Keratinocyte (primary cell): ENCODE results near the gene CPED1. TPM values are rescaled to one million over a fixed set of nuclear protein-coding genes. Genes with fewer than 3 reads are reported as not detected.

Experiments used
- DNase-seq: peaks from one replicate; pipeline ENCODE4 v3.0.0-alpha.2; 2011; ENCODE audit warnings: low read depth, missing footprints, low spot score
- FAIRE-seq: peaks from 2 replicates; lab custom pipeline; 2011; peaks lifted over from hg19 to GRCh38; lab: Jason Lieb, UNC
- H2AFZ ChIP-seq: 2 replicates; pipeline ENCODE4 v1.6.0; 2012; ENCODE audit warnings: low read length, control low read depth, inconsistent platforms; ENCODE audit not compliant: control insufficient read depth
- H3K27ac ChIP-seq: 2 replicates; pipeline ENCODE4 v1.5.1; 2011; ENCODE audit warnings: low read length; ENCODE audit not compliant: control insufficient read depth, insufficient read depth
- H3K27me3 ChIP-seq: 3 replicates; pipeline ENCODE4 v1.6.0; 2011; ENCODE audit warnings: low read length; ENCODE audit not compliant: control insufficient read depth, insufficient read depth; ENCODE audit errors: extremely low read depth
- H3K36me3 ChIP-seq, 2 experiments: 2 replicates in 1 of 2; 3 replicates in 1 of 2; pipeline ENCODE4 v1.5.1; 2011; ENCODE audit warnings: low read length in 2 of 2, mild to moderate bottlenecking in 1 of 2; ENCODE audit not compliant: control insufficient read depth in 2 of 2, insufficient read depth in 2 of 2; ENCODE audit errors: extremely low read depth in 1 of 2
- H3K4me1 ChIP-seq: 3 replicates; pipeline ENCODE4 v1.5.1; 2011; ENCODE audit warnings: low read length; ENCODE audit not compliant: control insufficient read depth, insufficient read depth; ENCODE audit errors: extremely low read depth
- H3K4me2 ChIP-seq: 3 replicates; pipeline ENCODE4 v1.6.0; 2011; ENCODE audit warnings: low read depth, low read length; ENCODE audit not compliant: control insufficient read depth, insufficient read depth; ENCODE audit errors: extremely low read depth
- H3K4me3 ChIP-seq, 3 experiments: fragments of 200-600 bp in 1 of 3; sonication (generic) in 1 of 3; 2 replicates in 2 of 3; 3 replicates in 1 of 3; pipeline ENCODE4 v1.5.1; 2011 to 2016; ENCODE audit warnings: low read length in 3 of 3, mild to moderate bottlenecking in 3 of 3, control low read depth in 2 of 3, inconsistent platforms in 1 of 3, low read depth in 1 of 3, mixed read lengths in 1 of 3, mixed run types in 1 of 3, moderate library complexity in 1 of 3; ENCODE audit not compliant: control insufficient read depth in 2 of 3, insufficient read depth in 2 of 3; ENCODE audit errors: extremely low read depth in 1 of 3
- H3K79me2 ChIP-seq: 2 replicates; pipeline ENCODE4 v1.6.0; 2012; ENCODE audit warnings: low read length; ENCODE audit not compliant: control insufficient read depth, insufficient read depth
- H3K9ac ChIP-seq: 3 replicates; pipeline ENCODE4 v1.6.0; 2011; ENCODE audit warnings: low read length; ENCODE audit not compliant: control insufficient read depth, insufficient read depth; ENCODE audit errors: extremely low read depth
- H3K9me1 ChIP-seq: 3 replicates; pipeline ENCODE4 v1.6.0; 2011; ENCODE audit warnings: low read length; ENCODE audit not compliant: control insufficient read depth, insufficient read depth; ENCODE audit errors: extremely low read depth
- H3K9me3 ChIP-seq: 2 replicates; pipeline ENCODE4 v1.5.1; 2012; ENCODE audit warnings: low read depth, low read length; ENCODE audit not compliant: control insufficient read depth
- H4K20me1 ChIP-seq: 3 replicates; pipeline ENCODE4 v1.6.0; 2011; ENCODE audit warnings: low read length; ENCODE audit not compliant: control insufficient read depth, insufficient read depth; ENCODE audit errors: extremely low read depth
- CTCF ChIP-seq, 3 experiments: IDR thresholded peaks in 1 of 3; conservative IDR thresholded peaks in 1 of 3; optimal IDR thresholded peaks in 1 of 3; 2 replicates in 2 of 3; 3 replicates in 1 of 3; pipeline versions ENCODE3 to v1.5.1; 2011; ENCODE audit warnings: low read length in 3 of 3, mild to moderate bottlenecking in 3 of 3, moderate library complexity in 2 of 3, control low read depth in 1 of 3, inconsistent platforms in 1 of 3; ENCODE audit not compliant: insufficient read depth in 2 of 3; ENCODE audit errors: extremely low read depth in 1 of 3
- EZH2 ChIP-seq: IDR thresholded peaks from one replicate; pipeline ENCODE4 v1.6.1; 2012; ENCODE audit warnings: inconsistent platforms, mild to moderate bottlenecking, low read length, moderate library complexity
- dilution Hi-C: fragments of 300-500 bp; cut with MboI; formaldehyde crosslinking; loops from one replicate; pipeline ENCODE4 v1.7.0; 2020; ENCODE audit warnings: low sequenced_read_pairs; ENCODE audit not compliant: extremely low pct_ligation_motif_present
- polyA plus RNA-seq, 5 experiments: library from polyadenylated mRNA; depleted of rRNA in 3 of 5; stranded (reverse) in 3 of 5; stranded (forward) in 1 of 5; unstranded in 1 of 5; fragments of >200 nt; gene quantifications; 1 replicate in 1 of 5; 2 replicates in 3 of 5; 3 replicates in 1 of 5; pipeline versions ENCODE4 v1.2.1 to v1.2.3, GENCODE V29; 2011 to 2012; ENCODE audit warnings: missing spikeins in 2 of 5, low read depth in 1 of 5, low replicate concordance in 1 of 5

CPED1 gene
- polyA plus RNA-seq, 1 donor (not counting 4 experiments of a cell fraction or from before 2014, with no cell fraction given) = 0.62 TPM

GRCh38 chr7:121113288-121113687 is 124.8 kb downstream of the CPED1 start:
- no peak overlapping the region for H3K4me2 ChIP-seq
- TF ChIP-seq CTCF (optimal IDR thresholded peaks at IDR 0.05 in 1 of 3, IDR thresholded peaks at IDR 0.05 in 1 of 3, conservative IDR thresholded peaks at IDR 0.05 in 1 of 3; ENCODE audit: extremely low read depth in 1 of 3, insufficient read depth in 2 of 3, low read length in 3 of 3) (no peak), EZH2 (no peak)
- no peak overlapping the region for H3K27ac ChIP-seq

GRCh38 chr7:121116396-121116795 is 127.9 kb downstream of the CPED1 start:
- TF ChIP-seq EZH2 (no peak), CTCF (optimal IDR thresholded peaks at IDR 0.05 in 1 of 3, IDR thresholded peaks at IDR 0.05 in 1 of 3, conservative IDR thresholded peaks at IDR 0.05 in 1 of 3; ENCODE audit: extremely low read depth in 1 of 3, insufficient read depth in 2 of 3, low read length in 3 of 3) (no peak)
- peaks cover 13% of the 10 kb centered on the region for H3K4me1 ChIP-seq
- no peak for DNase-seq
- no peaks in the 10 kb centered on the region for H3K9me1 ChIP-seq
- H3K36me3 ChIP-seq = no peaks in the 10 kb centered on the region
- no peaks in the 10 kb centered on the region for H3K79me2 ChIP-seq
- no peak overlapping the region for H3K27ac ChIP-seq
- no peak overlapping the region for H3K4me3 ChIP-seq
- dilution Hi-C loops = no loop called here
- H2AFZ ChIP-seq = peak overlapping the region; percentile 32
- peak; percentile 9 for FAIRE-seq
- H3K9me3 ChIP-seq = no peaks in the 10 kb centered on the region
- H3K4me2 ChIP-seq = peak overlapping the region; percentile 1
- no peaks in the 10 kb centered on the region for H3K27me3 ChIP-seq
- H4K20me1 ChIP-seq = no peaks in the 10 kb centered on the region
- H3K9ac ChIP-seq = no peak overlapping the region

More at GRCh38 chr7:121113288-121113687, 124.8 kb downstream of the CPED1 start:
- Histone ChIP-seq H3K4me3 (no peak overlapping the region), H3K9me1 (no peaks in the 10 kb centered on the region), H3K4me1 (peaks cover 13% of the 10 kb centered on the region), H3K9me3 (no peaks in the 10 kb centered on the region), H4K20me1 (no peaks in the 10 kb centered on the region), H3K79me2 (no peaks in the 10 kb centered on the region), H3K27me3 (no peaks in the 10 kb centered on the region), H3K9ac (no peak overlapping the region), H2AFZ (no peak overlapping the region), H3K36me3 (no peaks in the 10 kb centered on the region)
- no peak for FAIRE-seq
- dilution Hi-C loops = no loop called here
- DNase-seq = no peak
